Vagina (tissue), 2 donors: Measurements from ENCODE around the gene RPS8. TPM values are rescaled to one million over a fixed set of nuclear protein-coding genes. Genes with fewer than 3 reads are reported as not detected.
"Not testable (repeated sequence)": the region's sequence is repeated elsewhere in the genome, so short reads cannot be mapped to it uniquely, and the experiment has no call there.

Source experiments
- DNase-seq, 2 donors: peaks; one replicate each; pipeline ENCODE4 v3.0.0-alpha.2; 2017; ENCODE audit errors: extremely low spot score in 2 of 2
- H3K27ac ChIP-seq: fragments of 200-600 bp; sonication (generic); one replicate; pipeline ENCODE4 v1.5.1; 2019
- H3K27me3 ChIP-seq: fragments of 200-600 bp; sonication (generic); one replicate; pipeline ENCODE4 v1.5.1; 2019
- H3K36me3 ChIP-seq, 2 donors: fragments of 200-600 bp; sonication (generic); one replicate each; pipeline ENCODE4 v1.5.1; 2017 to 2019
- H3K4me1 ChIP-seq: fragments of 200-600 bp; sonication (generic); one replicate; pipeline ENCODE4 v1.5.1; 2019
- H3K4me3 ChIP-seq, 2 donors: fragments of 200-600 bp; sonication (generic); 1 replicate in 1 of 2; 2 replicates in 1 of 2; pipeline ENCODE4 v1.5.1; 2016 to 2019
- H3K9me3 ChIP-seq: fragments of 200-600 bp; sonication (generic); one replicate; pipeline ENCODE4 v1.5.1; 2019
- POLR2A ChIP-seq, 2 donors: fragments of 450-650 bp; IDR thresholded peaks; one replicate each; pipeline ENCODE4 v1.6.1; 2017; ENCODE audit warnings: antibody characterized with exemption in 2 of 2, mild to moderate bottlenecking in 2 of 2, moderate library complexity in 2 of 2
- POLR2AphosphoS5 ChIP-seq, 2 donors: sonication (generic); formaldehyde crosslinking; IDR thresholded peaks; one replicate each; pipeline ENCODE4 v1.9.0; 2017; ENCODE audit warnings: antibody characterized with exemption in 2 of 2, mild to moderate bottlenecking in 2 of 2, low read depth in 1 of 2; ENCODE audit not compliant: insufficient read depth in 1 of 2
- intact Hi-C: fragments of 100-400 bp; cut with DNase I; formaldehyde crosslinking; loops from one replicate; pipeline ENCODE4 v1.15.1; 2023
- total RNA-seq: library from RNA; depleted of rRNA; stranded (reverse); fragments of >200 nt; gene quantifications from one replicate; pipeline ENCODE4 v1.2.3, GENCODE V29; 2016
- TF ChIP-seq, protein P1 (sequence below), 3 experiments: fragments of 450-650 bp in 2 of 3; fragments of 200-600 bp in 1 of 3; sonication (generic) in 1 of 3; IDR thresholded peaks; one replicate each; pipeline ENCODE4 v1.5.1; 2017 to 2019; ENCODE audit warnings: antibody characterized with exemption in 3 of 3, mild to moderate bottlenecking in 2 of 3, moderate library complexity in 2 of 3

The RPS8 gene
- total RNA-seq, 1 donor from 2014 or later: 2,511 TPM

DNA sequence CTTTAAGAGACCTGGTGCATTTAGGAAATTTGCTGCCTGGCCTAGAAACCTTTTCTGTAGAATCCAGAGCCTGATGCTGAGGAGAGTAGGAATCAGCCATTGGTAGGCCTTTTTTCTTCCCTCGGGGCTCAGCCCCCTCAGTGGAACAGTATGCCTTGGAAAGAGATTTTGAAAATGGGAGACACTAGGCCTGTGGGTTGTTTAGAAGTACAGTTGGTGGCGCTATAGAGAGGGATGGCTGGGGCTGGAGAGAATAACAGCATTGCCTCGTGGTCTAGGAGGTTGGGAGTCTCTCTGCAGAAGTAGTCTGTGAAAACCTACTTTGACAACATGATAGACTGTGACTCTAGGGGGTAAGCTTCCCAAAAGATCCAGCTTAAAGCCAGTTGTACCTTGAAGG lies 27.5 kb upstream of the RPS8 start:
- H3K4me1 ChIP-seq: no peaks in the 10 kb centered on the region
- H3K27me3 ChIP-seq: no peaks in the 10 kb centered on the region
- intact Hi-C loops: no loop called here
- no peaks in the 10 kb centered on the region for H3K36me3 ChIP-seq
- DNase-seq: no peak
- H3K9me3 ChIP-seq: no peaks in the 10 kb centered on the region
- TF ChIP-seq POLR2AphosphoS5 (IDR thresholded peaks at IDR 0.05; ENCODE audit: insufficient read depth in 1 of 2, low read depth in 1 of 2) (no peak), POLR2A (IDR thresholded peaks at IDR 0.05) (no peak)
- TF ChIP-seq, protein P1, sequence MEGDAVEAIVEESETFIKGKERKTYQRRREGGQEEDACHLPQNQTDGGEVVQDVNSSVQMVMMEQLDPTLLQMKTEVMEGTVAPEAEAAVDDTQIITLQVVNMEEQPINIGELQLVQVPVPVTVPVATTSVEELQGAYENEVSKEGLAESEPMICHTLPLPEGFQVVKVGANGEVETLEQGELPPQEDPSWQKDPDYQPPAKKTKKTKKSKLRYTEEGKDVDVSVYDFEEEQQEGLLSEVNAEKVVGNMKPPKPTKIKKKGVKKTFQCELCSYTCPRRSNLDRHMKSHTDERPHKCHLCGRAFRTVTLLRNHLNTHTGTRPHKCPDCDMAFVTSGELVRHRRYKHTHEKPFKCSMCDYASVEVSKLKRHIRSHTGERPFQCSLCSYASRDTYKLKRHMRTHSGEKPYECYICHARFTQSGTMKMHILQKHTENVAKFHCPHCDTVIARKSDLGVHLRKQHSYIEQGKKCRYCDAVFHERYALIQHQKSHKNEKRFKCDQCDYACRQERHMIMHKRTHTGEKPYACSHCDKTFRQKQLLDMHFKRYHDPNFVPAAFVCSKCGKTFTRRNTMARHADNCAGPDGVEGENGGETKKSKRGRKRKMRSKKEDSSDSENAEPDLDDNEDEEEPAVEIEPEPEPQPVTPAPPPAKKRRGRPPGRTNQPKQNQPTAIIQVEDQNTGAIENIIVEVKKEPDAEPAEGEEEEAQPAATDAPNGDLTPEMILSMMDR (IDR thresholded peaks at IDR 0.05): no peak
- H3K27ac ChIP-seq: no peak overlapping the region
- H3K4me3 ChIP-seq: no peak overlapping the region

DNA sequence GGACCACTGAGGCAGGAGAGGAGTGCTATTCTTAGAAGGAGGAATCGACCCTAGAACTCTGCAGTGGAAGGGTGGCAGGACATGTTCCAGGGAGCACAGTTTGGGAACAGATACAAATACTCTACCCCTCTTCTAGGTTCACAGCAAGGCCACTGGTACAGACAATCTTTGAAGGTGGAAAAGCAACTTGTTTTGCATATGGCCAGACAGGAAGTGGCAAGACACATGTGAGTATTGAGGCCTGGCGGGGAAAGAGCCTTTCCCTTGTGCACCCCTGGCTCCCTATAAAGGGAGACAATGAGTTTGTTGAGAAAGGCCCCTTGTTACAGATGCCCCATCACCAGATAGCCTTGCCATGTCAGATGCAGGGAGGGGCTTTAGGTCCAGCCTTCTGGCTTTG lies 17.9 kb upstream of the RPS8 start:
- intact Hi-C loops: no loop called here
- no peaks in the 10 kb centered on the region for H3K4me1 ChIP-seq
- H3K9me3 ChIP-seq: no peaks in the 10 kb centered on the region
- H3K4me3 ChIP-seq: no peak overlapping the region
- TF ChIP-seq, protein P1 (IDR thresholded peaks at IDR 0.05): no peak
- TF ChIP-seq POLR2AphosphoS5 (IDR thresholded peaks at IDR 0.05; ENCODE audit: insufficient read depth in 1 of 2, low read depth in 1 of 2) (no peak), POLR2A (IDR thresholded peaks at IDR 0.05) (no peak)
- no peaks in the 10 kb centered on the region for H3K27me3 ChIP-seq
- no peaks in the 10 kb centered on the region for H3K36me3 ChIP-seq
- no peak overlapping the region for H3K27ac ChIP-seq
- no peak for DNase-seq

DNA sequence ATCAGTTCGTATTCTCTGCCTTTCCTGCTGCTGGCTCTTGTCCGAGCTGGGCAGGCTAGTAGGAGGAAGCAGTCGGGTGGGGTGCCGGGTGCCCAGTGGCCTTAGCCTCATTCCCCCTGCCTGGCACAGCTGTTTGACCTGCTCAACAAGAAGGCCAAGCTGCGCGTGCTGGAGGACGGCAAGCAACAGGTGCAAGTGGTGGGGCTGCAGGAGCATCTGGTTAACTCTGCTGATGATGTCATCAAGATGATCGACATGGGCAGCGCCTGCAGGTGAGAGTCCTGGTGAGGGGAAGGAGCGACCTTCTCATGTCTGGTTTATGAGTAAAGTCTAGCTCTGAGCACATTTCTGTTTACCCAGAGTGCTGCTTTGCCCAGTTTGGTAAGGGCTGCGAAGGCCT lies 16.3 kb upstream of the RPS8 start:
- no peaks in the 10 kb centered on the region for H3K9me3 ChIP-seq
- H3K27ac ChIP-seq: no peak overlapping the region
- H3K36me3 ChIP-seq: no peaks in the 10 kb centered on the region
- no peak for DNase-seq
- TF ChIP-seq POLR2AphosphoS5 (IDR thresholded peaks at IDR 0.05; ENCODE audit: insufficient read depth in 1 of 2, low read depth in 1 of 2): no peak
- TF ChIP-seq, protein P1 (IDR thresholded peaks at IDR 0.05): no peak
- no peak for TF ChIP-seq POLR2A (IDR thresholded peaks at IDR 0.05)
- no peaks in the 10 kb centered on the region for H3K4me1 ChIP-seq
- H3K4me3 ChIP-seq: no peak overlapping the region
- intact Hi-C loops: no loop called here
- no peaks in the 10 kb centered on the region for H3K27me3 ChIP-seq

GRCh38 chr1:44760876-44761275 lies 14.5 kb upstream of the RPS8 start:
- Histone ChIP-seq H3K4me1 (no peaks in the 10 kb centered on the region), H3K4me3 (no peak overlapping the region), H3K27me3 (no peaks in the 10 kb centered on the region), H3K27ac (no peak overlapping the region), H3K9me3 (no peaks in the 10 kb centered on the region), H3K36me3 (no peaks in the 10 kb centered on the region)
- DNase-seq: no peak
- intact Hi-C loops: no loop called here
- TF ChIP-seq, protein P1 (IDR thresholded peaks at IDR 0.05): no peak
- TF ChIP-seq POLR2AphosphoS5 (IDR thresholded peaks at IDR 0.05; ENCODE audit: insufficient read depth in 1 of 2, low read depth in 1 of 2) (no peak), POLR2A (IDR thresholded peaks at IDR 0.05) (no peak)

- H3K27ac ChIP-seq, intact Hi-C loops: not testable (repeated sequence)
Observed at GRCh38 chr1:44766421-44766820, 8.9 kb upstream of the RPS8 start.

More at GRCh38 chr1:44766421-44766820, 8.9 kb upstream of the RPS8 start:
- H3K4me1 ChIP-seq, DNase-seq, H3K36me3 ChIP-seq, H3K9me3 ChIP-seq, H3K27me3 ChIP-seq, H3K4me3 ChIP-seq: not testable (repeated sequence)
